Activated gamma-delta T cell (primary cell): Measurements from ENCODE around the gene SRPX2.

ENCODE experiments used
- DNase-seq: peaks from one replicate; lab custom pipeline; 2025; lab: John Stamatoyannopoulos, UW

The SRPX2 gene

DNA sequence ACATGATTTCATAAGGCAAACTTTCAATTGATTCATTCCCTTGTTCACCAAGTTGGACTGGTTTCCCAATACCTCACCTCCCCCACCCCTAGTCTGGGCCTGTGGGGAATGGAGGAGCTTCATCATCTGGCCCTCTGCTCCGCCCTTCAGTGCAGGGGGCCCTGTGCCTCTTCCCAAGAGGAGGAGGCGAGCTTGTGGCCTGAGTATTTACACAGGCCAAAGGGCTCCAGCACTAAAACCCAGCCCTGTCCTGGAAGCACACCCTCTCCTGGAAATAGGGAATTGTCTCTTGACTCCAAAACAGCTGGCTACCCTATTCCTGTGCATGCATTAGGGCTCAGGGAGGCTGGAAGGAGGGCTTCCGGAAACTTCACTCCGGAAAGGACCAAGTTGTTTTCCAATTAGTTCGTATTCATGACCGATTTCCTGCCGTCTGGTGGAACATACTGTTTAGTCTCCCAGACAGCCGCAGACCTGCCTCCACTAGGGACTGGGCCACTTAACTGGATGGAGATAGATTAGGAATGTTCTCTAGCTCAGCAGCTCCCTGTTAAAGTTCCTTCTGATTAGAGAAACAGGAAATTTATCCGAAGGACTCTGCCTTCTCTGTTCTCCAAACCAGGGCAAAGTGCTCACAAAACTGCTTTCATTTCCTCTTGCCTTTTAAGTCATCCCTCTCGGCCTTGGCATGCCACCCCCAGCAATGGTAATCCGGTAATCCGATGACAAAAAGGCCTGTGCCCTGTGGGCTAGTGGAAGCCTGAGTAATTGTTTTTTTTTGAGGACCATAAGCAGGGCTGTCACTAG, 5.8 kb downstream of the SRPX2 start:
- no peak for DNase-seq

DNA sequence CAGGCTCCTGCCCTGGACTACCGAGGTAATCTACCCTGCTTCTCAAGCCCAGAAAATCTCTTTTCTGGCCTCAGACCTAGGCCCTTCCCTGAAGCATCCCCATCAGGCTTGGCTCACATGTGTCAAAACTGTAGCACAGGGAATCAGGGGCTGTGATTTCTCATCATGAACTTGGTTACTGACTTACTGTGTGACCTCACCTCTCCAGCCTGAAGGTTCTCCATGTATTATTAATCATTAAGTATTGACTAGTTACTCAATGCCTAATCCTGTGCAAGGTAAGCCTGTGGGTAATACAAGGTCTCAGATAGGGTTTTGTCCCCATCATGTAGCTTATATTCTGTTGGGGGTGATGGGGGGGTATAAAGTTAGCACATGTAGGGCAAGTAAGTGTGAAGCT, 6.8 kb downstream of the SRPX2 start:
- DNase-seq: no peak

DNA sequence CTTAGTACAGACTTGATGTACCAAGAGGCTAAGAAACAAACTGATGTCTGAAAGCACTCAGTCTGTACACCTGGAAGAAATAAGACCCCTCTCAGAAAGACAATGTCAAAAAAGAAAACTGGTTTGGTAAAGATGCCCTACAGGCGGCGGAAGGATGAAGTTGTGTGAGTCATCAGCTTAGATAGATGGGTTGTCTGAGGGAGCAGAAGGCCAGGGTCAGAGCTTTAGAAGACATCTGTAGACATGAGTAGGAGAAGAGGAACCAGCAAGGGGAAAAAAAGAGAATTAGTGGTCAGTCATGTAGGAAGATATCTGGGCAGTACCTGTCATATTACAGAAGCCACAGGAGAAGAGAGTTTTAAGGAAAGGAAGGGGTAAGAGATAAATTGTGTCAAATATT, 8.3 kb downstream of the SRPX2 start:
- DNase-seq: no peak

DNA sequence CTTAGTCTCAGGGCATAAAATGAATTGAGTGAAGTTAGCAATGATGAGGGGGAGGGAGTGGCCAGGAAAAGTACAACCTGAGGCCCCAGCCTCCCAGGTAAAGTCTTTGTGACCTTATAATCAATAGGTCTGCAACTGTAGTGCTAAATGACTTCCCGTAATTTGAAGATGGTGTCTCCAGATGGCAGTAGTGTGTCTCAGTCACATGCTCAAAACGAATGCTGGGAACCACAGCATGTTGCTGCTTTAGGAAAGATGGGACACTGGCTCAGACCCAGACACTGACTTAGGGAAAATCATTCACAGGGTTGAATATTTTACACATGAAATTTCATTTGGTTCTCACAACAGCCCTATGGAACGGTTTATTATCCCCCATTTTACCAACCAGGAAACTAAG, 10.3 kb downstream of the SRPX2 start:
- no peak for DNase-seq

DNA sequence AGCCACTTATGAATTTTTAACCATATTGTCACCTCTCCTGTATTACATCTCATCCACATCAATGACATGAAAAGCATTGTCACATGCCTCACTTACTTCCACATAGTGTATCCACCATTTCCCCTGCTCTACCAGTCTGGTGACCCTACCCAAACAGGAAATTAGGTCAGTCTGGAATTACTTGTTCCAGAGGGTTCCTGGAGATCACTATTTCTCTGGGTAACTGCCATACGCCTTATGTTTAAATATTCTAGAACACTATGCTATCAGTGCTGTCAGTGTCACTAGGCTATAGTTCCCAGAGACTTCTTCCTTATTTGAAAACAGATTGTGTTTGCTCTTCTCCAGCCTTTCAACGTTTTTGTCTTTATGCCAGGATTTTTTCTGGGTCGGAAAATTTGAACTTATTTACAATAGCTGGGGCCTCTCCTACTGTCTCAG, 15.0 kb downstream of the SRPX2 start:
- no peak for DNase-seq

DNA sequence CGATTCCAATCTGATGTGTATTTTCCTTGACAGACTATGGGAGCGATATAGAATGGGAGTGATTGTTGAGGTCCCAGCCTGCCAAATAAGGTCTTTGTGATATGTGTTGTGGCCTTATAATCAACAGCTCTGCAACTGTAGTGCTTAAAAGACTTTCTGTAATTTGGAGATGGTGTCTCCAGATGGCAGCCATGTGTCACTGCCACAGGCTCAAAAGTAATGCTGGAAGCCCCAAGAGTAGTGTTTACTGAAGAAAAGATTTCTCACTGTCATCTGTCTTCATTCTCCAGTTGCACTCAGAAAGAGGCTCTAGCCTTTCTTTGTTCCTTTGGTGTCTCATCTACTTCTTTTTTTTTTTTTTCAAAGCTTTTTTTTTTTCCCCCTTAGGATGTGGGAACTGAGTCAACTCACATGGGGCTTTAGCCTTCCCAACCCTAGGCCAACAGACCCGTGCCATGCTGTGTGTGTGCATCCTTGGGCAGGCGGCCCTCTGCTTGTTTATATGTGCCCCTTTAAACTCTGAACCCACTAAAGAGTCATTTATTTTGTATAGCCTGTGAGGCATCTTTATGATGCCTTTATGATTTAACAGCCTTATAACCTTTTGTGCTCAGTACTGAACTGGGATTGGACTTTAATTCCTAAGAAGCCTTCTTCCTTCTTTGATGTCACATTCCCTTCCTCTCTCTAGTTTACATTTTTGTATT, 15.6 kb downstream of the SRPX2 start:
- DNase-seq: no peak

DNA sequence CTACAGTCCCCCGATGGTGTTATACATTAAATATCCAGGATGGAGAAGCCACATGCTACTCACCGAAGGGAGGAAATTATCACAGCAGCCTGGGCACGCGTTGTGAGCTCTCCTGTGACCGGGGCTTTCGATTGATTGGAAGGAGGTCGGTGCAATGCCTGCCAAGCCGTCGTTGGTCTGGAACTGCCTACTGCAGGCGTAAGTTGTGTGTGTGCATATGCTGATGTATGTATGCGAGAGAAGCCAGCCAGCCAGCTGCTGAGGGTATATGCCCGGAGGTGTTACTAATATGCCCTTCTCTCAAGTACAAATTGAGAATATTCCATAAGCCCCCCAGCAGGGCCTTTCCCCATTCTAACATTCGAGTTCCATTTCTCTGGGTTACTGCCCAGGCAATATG, 18.2 kb downstream of the SRPX2 start:
- no peak for DNase-seq

DNA sequence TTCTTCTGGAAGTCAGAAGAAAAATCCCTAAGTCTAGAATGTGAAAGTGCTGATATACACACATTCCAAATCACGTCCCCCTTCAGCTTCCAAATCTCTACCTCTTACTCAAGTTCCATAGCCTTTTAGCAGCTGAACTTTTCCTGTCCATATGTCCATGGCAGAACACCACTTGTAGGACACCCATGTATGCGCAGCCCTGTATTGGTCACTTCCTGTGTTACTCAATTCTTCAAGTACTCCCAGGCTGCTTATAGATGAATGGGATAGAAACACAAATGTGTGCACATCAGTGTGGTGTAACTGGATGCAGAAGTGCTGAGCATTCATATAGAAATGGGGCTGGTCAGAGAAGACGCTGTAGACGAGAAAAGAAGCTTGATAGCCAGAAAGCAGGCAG, 18.8 kb downstream of the SRPX2 start:
- DNase-seq: no peak

DNA sequence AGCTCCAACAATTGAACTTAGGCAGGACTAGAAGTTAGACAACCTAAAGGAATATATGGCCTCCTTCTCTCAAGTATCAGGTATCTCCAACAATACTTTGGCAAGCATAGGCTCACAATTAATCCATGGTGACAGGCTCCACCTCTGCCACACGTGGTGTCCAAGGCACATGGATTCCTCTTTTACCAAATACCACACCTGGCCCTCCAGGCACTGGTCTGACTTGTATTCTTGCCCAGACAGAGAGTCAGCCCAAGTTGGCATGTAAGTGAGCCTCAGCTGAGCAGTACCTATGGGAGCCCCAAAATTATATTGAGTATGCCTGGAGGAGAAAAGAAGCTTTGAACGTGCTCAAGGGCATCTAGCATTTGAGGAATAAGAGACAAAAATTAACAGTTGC, 19.6 kb downstream of the SRPX2 start:
- DNase-seq: no peak

DNA sequence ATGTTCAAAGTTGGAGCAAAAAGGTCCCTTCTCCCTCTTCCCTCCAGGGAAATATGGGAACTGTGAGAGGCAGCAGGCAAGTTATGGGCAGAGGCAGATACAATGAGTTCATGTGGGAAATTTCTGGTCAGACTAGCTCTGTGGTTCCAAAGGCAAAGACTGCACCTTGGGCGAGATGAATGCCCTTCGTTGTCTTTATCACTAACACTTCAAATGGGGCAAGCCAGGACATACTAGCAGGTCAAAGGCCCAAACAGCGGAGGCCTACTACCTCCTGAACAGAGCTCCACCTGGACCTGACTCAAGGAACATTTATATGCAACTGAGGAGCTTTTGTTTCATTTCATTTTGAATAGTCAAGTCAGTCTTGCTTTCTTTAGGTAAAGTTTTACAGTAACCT, 29.0 kb downstream of the SRPX2 start:
- no peak for DNase-seq

DNA sequence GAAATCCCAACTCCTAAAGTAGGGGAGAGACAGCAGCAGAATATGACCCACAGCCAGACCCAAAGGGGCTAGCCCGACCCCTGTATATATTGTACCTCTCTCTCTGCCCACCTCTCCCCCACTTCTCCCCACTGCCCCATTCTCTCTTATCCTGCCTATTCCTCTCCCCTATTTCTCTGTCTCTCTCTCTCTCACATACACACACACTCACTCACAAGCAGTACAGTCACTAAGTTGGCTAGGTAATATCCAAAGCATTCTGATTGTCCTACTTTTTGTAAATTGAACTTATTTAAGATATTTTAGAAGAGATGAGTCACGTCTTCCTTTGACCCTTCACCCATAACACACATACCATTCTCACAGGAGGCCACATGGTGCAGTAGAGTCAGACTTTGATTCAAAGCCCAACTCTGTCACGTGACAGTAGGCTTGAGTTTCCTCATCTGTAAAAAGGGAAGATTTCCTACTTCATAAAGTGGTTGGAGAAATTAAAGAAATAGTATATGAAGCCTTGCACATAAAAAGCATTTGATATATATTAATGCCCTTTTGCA, 29.5 kb downstream of the SRPX2 start:
- DNase-seq: no peak

DNA sequence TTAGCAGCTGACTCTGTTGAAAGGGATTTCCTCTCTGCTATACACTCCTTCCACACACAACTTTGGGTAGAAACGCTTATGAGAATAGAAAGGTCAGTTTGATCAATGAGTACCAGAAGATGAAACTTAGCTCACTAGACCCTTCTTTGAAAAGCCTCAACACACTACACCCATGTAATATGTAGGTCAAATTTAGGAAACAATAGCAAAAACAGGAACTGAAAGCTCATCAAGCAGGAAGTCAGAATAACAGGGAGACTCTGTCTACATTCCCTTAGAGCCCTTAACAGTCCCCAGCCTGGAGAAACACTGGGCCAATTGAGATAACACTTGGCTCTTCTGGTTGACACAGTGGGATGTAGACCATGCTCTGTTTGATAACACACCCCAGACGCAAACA, 30.7 kb downstream of the SRPX2 start:
- DNase-seq: no peak

DNA sequence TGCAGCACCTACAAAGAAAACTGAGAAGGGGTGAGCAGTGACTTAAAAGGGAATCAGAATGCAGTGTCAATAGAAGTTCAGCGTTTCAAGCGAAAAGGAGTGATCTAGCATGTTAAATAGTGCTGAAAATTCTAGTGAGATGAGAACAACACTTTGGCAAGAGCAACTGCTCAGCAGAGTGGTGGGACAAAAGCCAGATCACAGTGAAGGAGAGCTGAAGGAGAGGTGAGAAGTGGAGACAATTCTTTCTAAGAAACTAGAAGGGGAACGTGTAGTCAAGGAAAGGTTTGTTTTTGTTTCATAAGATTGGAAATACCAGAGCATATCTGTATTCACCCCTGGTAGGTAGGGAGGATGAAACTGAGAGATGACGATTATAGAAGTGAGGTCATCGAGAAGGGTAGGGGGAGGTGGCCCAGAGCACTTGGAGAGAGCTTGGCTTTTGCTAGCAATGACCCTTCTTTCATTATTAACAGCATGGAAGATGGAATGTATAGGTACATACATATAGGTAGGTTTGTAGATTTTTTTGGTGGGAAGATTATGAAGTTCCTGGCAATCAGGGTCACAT, 33.7 kb downstream of the SRPX2 start:
- DNase-seq: no peak

DNA sequence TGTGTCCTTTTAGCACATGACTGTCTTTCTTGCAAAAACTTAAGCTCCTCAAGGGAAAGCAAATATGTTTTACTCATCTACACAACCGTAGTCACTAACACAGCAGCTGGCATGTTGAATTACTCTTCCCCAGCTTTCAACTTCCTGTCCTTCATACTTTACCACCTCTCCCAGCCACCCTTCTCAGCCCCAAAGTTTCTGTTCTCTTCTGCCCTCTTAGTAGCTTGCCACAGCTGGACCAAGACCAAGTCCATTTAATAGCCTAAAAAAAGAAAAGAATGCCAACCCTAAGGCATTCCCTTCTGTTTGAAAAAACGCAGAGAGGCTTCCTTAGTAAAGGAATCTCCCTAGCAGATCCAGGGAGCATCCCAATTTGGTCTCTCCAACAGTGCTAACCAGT, 36.8 kb downstream of the SRPX2 start:
- no peak for DNase-seq

DNA sequence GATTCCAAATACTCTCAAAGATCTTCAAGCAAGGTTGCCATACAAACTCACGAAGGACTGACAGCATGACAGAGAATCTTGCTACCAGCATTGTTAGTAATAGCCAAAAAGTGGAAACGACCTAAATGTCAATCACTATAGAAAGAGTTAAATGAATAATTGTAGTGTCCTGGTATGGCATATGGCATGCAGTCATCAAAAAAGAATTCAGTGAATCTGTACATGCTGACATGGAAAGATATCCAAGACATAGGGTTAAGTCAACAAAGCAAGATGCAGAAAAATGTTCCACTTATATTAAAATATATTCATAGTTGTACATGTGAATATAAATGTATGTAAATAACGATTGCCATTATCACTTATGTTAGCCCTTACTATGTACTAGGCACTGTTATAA, 37.6 kb downstream of the SRPX2 start:
- no peak for DNase-seq

DNA sequence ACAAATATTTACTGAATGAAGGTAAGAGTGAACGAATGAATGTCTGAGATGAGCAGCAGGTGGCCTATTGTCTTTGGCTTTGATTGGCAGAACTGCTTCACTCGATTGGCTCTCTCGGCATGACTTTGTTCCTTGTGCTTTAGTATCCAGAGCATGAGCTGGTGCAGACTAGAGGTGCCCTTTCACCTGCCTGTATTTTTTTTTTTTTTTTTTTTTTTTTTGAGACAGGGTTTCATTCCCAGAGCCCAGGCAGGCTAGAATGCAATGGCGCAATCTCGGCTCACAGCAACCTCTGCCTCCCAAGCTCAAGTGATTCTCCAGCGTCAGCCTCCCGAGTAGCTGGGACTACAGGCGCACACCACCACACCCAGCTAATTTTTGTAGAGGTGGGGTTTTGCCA, 38.9 kb downstream of the SRPX2 start:
- no peak for DNase-seq

DNA sequence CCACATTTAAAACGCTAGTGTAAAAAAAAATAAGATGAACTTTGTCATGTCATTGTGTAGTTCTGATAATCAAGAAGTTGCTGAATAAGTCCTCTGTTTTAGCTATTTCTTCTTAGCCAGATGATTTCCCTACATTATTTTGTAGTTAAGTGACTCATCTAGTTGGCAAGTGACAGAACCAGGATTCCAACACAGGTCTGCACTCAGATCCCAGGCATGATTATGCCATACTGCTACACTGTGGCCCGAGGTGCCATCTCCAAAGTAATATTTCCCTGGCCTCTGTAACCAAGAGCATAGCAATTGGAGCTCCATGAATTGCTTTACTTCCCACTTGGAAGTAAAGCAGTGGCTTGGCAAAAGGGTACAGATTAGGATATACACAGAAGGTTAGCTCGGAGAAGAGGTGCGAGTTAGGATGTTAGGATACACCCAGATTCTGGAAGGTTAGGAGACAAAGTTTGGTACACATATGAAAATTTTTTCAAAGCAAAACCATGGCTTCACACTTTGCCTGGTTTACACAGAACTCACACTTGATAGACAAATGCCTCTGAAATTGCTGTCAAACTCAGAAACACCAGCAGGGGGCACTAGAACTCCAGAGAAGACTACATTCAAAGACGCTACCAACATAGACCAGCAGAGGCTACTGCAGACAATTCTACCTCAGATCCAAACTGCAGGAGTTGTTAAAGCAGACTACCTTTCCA, 41.4 kb downstream of the SRPX2 start:
- DNase-seq: no peak

DNA sequence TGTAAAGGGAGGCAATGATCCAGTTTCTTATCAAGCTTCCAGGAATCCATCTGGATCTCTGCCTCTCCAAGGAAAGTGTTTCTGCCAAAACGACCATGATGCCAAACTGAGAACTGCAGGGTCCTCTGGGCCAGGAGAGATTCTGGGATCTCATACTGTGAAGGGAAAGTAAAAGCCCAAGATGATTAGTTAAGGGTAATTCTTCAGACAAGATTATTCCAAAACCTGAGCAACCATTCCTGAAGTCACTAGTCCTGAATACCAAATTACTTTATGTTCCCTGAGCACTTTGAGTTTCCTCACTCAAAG, 42.0 kb downstream of the SRPX2 start:
- no peak for DNase-seq

DNA sequence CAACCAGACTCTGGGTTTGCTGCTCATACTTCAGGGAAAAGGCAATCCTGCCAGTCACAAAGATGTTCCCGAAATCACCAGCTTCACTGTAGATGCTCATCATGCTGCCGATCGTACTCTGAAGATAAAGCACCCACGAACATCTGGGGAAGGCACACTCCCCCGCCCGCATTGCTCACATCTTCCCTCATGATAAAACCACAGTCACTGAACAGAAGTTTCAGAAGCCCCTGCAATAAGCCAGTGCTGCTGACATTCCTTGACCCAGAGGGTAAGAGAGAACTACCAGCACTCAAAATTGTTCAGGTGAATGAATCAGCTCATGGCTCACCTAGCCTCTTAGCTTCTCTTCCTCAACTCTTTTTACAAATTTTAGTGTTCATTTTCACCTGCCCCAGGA, 43.1 kb downstream of the SRPX2 start:
- no peak for DNase-seq

DNA sequence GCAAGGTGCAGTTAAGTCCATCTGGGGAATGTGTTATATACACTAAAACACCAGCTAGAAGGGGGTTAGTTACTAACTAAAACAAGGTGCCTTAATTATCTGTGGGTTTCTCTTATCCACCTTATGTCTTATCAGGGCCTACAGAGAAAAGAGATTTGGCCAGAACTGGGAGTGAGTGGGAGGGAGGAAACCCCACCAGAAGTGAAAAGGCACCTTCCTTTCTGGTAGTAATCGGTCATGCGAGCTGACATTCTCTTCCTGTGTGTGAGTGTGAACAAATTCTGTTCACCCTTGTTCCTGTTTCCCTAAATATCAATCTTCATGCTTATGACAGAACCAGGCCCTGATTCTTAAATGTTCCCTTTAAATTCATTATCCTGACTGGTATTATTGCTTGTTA, 43.5 kb downstream of the SRPX2 start:
- no peak for DNase-seq

DNA sequence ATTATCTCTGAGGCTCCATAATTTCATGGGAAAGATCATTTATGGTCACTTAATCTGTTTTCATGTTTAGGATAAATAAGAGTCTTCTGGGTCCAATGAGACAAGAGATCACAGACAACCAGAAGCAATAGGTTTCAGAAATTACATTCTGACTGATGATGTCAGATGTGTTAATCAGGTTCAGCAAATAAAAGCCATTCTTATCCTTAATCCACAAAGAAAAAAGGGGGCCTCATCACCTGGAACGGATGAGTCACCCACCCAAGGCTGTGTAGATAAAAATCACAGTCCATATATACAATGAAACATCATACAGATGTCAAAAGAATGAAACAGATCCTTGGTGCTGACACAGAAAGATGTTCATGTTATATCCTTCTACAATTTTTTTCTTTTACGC, 51.3 kb downstream of the SRPX2 start:
- DNase-seq: no peak

DNA sequence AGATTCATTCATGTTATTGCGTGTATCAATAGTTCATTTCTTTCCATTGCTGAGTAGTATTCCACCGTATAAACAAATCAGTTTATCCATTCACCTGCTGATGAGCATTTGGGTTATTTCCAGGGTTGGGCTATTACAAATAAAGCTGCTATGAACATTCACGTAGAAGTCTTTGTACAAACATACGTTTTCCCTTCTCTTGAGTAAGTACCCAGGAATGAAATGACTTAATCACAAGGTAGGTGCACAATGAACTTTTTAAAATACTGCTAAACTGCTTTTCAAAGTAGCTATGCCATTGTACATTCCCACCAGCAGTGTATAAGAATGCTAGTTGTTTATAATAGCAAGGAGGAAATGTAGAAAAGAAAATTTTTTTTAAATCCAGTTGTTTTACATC, 52.0 kb downstream of the SRPX2 start:
- DNase-seq: no peak
